Suprapubic skin (tissue), 4 donors: ENCODE results near the gene ZMIZ2. TPM values are rescaled to one million over a fixed set of nuclear protein-coding genes. Genes with fewer than 3 reads are reported as not detected.
"Not testable (repeated sequence)": the region's sequence is repeated elsewhere in the genome, so short reads cannot be mapped to it uniquely, and the experiment has no call there.

ENCODE experiments used
- DNase-seq, 2 donors: peaks; one replicate each; pipeline ENCODE4 v3.0.0-alpha.2; 2019; ENCODE audit warnings: low spot score in 2 of 2
- H3K27ac ChIP-seq: fragments of 200-600 bp; sonication (generic); one replicate; pipeline ENCODE4 v1.5.1; 2019
- H3K27me3 ChIP-seq: fragments of 200-600 bp; sonication (generic); one replicate; pipeline ENCODE4 v1.5.1; 2019
- H3K36me3 ChIP-seq: fragments of 200-600 bp; sonication (generic); one replicate; pipeline ENCODE4 v1.5.1; 2019
- H3K4me1 ChIP-seq: fragments of 200-600 bp; sonication (generic); one replicate; pipeline ENCODE4 v1.5.1; 2019
- H3K4me3 ChIP-seq: fragments of 200-600 bp; sonication (generic); one replicate; pipeline ENCODE4 v1.5.1; 2019; ENCODE audit warnings: mild to moderate bottlenecking
- H3K9me3 ChIP-seq: fragments of 200-600 bp; sonication (generic); one replicate; pipeline ENCODE4 v1.5.1; 2019
- EP300 ChIP-seq: sonication (generic); formaldehyde crosslinking; IDR thresholded peaks from one replicate; pipeline ENCODE4 v1.6.1; 2017; ENCODE audit warnings: antibody characterized with exemption
- POLR2A ChIP-seq, 2 donors: fragments of 450-650 bp; IDR thresholded peaks; one replicate each; pipeline ENCODE4 v1.6.1; 2017; ENCODE audit warnings: antibody characterized with exemption in 2 of 2, mild to moderate bottlenecking in 2 of 2, moderate library complexity in 2 of 2
- POLR2AphosphoS5 ChIP-seq, 3 donors: sonication (generic); formaldehyde crosslinking; IDR thresholded peaks; one replicate each; pipeline ENCODE4 v1.6.1; 2017; ENCODE audit warnings: antibody characterized with exemption in 3 of 3
- WGBS: methylation state at CpG from one replicate; pipeline ENCODE4 v1.1.5; 2018; 5-methylcytosine and 5-hydroxymethylcytosine counted together
- total RNA-seq, 4 donors: library from RNA; depleted of rRNA; stranded (reverse); fragments of >200 nt; gene quantifications; one replicate each; pipeline ENCODE4 v1.1.0, GENCODE V29; 2016
- TF ChIP-seq, protein P1 (sequence below), 2 donors: fragments of 200-600 bp in 1 of 2; fragments of 450-650 bp in 1 of 2; sonication (generic) in 1 of 2; IDR thresholded peaks; one replicate each; pipeline ENCODE4 v1.5.1; 2016 to 2019; ENCODE audit warnings: antibody characterized with exemption in 2 of 2, mild to moderate bottlenecking in 1 of 2, moderate library complexity in 1 of 2

Gene ZMIZ2
- total RNA-seq, 4 donors from 2014 or later = 26.4 to 97.8 (median 38.4) TPM

DNA sequence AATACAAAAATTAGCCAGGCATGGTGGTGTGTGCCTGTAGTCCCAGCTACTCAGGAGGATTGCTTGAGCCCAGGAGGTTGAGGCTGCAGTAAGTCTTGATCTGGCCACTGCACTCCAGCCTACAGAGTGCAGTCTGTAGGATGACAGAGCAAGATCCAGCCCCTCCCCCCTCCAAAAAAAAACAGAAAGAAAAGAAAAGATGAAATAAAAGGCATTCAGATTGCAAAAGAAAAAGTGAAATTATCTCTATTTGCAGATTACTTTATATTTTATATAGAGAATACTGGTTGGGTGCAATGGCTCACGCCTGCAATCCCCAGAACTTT is 20.7 kb upstream of the ZMIZ2 start:
- TF ChIP-seq EP300 (no peak), POLR2A (IDR thresholded peaks at IDR 0.05) (no peak), POLR2AphosphoS5 (IDR thresholded peaks at IDR 0.05) (no peak)
- TF ChIP-seq, protein P1, sequence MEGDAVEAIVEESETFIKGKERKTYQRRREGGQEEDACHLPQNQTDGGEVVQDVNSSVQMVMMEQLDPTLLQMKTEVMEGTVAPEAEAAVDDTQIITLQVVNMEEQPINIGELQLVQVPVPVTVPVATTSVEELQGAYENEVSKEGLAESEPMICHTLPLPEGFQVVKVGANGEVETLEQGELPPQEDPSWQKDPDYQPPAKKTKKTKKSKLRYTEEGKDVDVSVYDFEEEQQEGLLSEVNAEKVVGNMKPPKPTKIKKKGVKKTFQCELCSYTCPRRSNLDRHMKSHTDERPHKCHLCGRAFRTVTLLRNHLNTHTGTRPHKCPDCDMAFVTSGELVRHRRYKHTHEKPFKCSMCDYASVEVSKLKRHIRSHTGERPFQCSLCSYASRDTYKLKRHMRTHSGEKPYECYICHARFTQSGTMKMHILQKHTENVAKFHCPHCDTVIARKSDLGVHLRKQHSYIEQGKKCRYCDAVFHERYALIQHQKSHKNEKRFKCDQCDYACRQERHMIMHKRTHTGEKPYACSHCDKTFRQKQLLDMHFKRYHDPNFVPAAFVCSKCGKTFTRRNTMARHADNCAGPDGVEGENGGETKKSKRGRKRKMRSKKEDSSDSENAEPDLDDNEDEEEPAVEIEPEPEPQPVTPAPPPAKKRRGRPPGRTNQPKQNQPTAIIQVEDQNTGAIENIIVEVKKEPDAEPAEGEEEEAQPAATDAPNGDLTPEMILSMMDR (IDR thresholded peaks at IDR 0.05) = no peak
- Histone ChIP-seq H3K36me3 (no peaks in the 10 kb centered on the region), H3K4me3 (no peak overlapping the region), H3K4me1 (no peaks in the 10 kb centered on the region), H3K27ac (no peak overlapping the region), H3K9me3 (no peaks in the 10 kb centered on the region), H3K27me3 (no peaks in the 10 kb centered on the region)
- 96% methylated on average over 1 of the region's 1 CpG for WGBS
- DNase-seq = no peak

DNA sequence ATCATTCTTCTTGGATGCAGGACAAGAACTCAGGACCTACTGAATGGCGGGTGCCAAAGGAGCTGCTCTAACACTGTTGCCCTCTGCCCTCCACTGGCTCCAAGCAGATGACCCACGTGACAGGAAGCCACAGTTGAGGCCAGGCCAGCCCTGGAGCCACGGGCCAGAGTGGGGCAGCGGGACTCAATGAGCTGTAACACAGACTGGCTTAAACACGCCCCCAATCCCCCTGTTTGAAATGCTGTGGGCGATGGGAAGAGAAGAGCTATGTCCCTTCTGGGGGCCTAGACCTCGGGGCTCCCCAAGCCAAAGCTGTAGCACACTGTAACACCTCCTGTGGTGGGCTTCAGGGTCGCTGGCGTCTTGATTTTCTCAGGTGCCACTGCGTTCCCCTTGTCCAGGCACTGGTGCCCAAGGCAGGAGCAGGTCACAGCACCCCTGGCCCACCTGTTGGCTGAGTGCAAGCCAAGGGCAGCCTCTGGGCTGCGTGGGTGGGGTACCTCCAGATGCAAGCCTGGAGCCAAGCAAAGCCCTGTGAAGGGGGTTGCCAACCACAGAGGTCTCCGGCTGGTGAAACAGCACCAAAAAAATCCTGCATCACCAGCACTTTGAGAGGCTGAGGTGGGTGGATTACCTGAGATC is 18.6 kb upstream of the ZMIZ2 start:
- Histone ChIP-seq H3K9me3 (no peaks in the 10 kb centered on the region), H3K4me3 (no peak overlapping the region), H3K27ac (no peak overlapping the region), H3K4me1 (no peaks in the 10 kb centered on the region), H3K36me3 (no peaks in the 10 kb centered on the region), H3K27me3 (no peaks in the 10 kb centered on the region)
- 72% methylated on average over 5 of the region's 12 CpGs for WGBS
- DNase-seq = no peak
- TF ChIP-seq POLR2A (IDR thresholded peaks at IDR 0.05) = no peak
- TF ChIP-seq EP300 = no peak
- TF ChIP-seq, protein P1 (IDR thresholded peaks at IDR 0.05) = no peak
- TF ChIP-seq POLR2AphosphoS5 (IDR thresholded peaks at IDR 0.05) = no peak

DNA sequence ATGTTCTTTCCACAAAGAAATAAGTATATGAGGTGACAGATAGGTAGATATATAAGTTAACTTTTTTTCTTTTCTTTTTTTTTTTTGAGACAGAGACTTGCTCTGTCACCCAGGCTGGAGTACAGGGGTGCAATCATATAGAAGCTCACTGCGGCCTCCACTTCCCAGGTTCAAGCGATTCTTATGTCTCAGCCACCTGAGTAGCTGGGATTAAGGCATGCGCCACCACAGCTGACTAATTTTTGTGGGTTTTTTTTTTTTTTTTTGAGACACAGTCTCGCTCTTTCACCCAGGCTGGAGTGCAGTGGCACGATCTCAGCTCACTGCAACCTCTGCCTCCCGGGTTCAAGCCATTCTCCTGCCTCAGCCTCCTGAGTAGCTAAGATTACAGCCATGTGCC is 15.7 kb upstream of the ZMIZ2 start:
- not testable (repeated sequence) for H3K9me3 ChIP-seq, H3K4me3 ChIP-seq, H3K27ac ChIP-seq, DNase-seq, H3K36me3 ChIP-seq, H3K27me3 ChIP-seq, H3K4me1 ChIP-seq
- 88% methylated on average over 6 of the region's 6 CpGs for WGBS

DNA sequence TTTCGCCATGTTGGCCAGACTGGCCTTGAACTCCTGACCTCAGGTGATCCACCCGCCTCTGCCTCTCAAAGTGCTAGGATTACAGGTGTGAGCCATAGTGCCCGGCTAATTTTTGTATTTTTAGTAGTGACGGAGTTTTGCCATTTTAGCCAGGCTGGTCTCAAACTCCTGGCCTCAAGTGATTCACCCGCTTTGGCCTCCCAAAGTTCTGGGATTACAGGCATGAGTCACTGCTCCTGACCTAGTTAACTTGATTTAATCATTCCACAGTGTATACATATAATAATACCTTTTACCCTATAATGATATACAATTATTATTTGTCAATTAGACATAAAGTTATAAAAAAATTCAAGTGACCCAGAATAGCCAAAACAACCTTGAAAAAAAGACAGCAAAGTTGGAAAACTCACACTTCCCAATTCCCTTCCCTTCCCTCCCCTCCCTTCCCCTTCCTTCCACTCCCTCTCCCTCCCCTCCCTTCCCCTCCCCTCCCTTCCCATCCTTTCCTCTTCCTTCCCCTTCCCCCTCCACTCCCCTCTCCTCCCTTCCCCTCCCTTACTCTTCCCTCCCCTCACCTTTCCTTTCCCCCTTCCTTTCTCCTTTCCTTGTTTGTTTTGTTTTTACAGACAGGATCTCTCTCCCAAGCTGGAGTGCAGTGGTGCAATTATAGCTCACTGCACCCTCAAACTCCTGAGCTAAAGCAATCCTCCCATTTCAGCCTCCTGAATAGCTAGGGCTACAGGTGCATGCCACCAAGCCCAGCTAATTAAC is 14.8 kb upstream of the ZMIZ2 start:
- TF ChIP-seq POLR2AphosphoS5 (IDR thresholded peaks at IDR 0.05) = no peak
- TF ChIP-seq EP300 = no peak
- no peak for TF ChIP-seq POLR2A (IDR thresholded peaks at IDR 0.05)
- TF ChIP-seq, protein P1 (IDR thresholded peaks at IDR 0.05) = no peak
- H3K27ac ChIP-seq = no peak overlapping the region
- no peak overlapping the region for H3K4me3 ChIP-seq
- WGBS = 52% methylated on average over 5 of the region's 5 CpGs
- H3K9me3 ChIP-seq = no peaks in the 10 kb centered on the region
- no peaks in the 10 kb centered on the region for H3K27me3 ChIP-seq
- DNase-seq = no peak
- peaks cover 4% of the 10 kb centered on the region for H3K4me1 ChIP-seq
- H3K36me3 ChIP-seq = no peaks in the 10 kb centered on the region

DNA sequence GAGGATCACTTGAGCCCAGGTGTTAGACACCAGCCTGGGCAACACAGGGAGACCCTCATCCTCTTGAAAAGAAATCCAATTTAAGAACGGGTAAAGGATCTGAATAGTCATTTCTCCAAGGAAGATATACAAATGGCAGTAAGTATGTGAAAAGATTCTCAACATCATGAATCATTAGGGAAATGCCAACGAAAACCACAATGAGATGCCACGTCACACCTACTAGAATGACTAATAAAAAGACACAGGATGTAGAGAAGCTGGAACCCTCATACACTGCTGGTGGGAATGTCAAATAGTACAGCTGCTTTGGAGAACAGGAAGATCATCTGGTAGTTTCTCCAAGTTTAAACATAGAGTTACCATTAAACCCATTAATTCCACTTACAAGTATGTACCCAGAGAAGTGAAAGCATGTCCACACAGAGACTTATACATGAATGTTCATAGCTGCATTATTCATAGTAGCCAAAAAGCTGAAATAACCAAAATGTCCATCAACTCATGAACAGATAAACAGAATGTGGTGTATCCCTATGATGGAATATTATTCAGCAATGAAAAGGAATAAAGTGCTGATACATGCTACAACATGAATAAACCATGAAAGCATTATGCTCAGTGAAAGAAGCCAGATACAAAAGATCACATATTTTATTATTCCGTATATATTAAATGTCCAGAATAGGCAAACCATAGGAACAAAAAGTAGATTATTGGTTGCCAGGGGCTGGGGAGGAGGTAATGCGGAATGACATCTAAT is 13.1 kb upstream of the ZMIZ2 start:
- no peak for DNase-seq
- Histone ChIP-seq H3K4me1 (peaks cover 4% of the 10 kb centered on the region), H3K9me3 (no peaks in the 10 kb centered on the region), H3K27ac (no peak overlapping the region), H3K4me3 (no peak overlapping the region), H3K36me3 (no peaks in the 10 kb centered on the region), H3K27me3 (no peaks in the 10 kb centered on the region)
- TF ChIP-seq EP300 (no peak), POLR2A (IDR thresholded peaks at IDR 0.05) (no peak), POLR2AphosphoS5 (IDR thresholded peaks at IDR 0.05) (no peak)
- TF ChIP-seq, protein P1 (IDR thresholded peaks at IDR 0.05) = no peak
- 74% methylated on average over 5 of the region's 5 CpGs for WGBS
